HUES6 (cell line): ENCODE measurements around the gene EYA2.

Experiments used
- H3K27ac ChIP-seq: 2 replicates; pipeline ENCODE4 v1.7.0; 2013; ENCODE audit warnings: low read depth, mild to moderate bottlenecking, low read length, inconsistent platforms
- H3K27me3 ChIP-seq: 2 replicates; pipeline ENCODE4 v1.6.1; 2013; ENCODE audit warnings: low read length; ENCODE audit not compliant: control insufficient read depth, insufficient read depth
- H3K36me3 ChIP-seq: 2 replicates; pipeline ENCODE4 v1.6.1; 2013; ENCODE audit warnings: low read length; ENCODE audit not compliant: control insufficient read depth, insufficient read depth
- H3K4me1 ChIP-seq: 2 replicates; pipeline ENCODE4 v1.6.1; 2013; ENCODE audit warnings: low read length; ENCODE audit not compliant: control insufficient read depth, insufficient read depth
- H3K4me3 ChIP-seq: 2 replicates; pipeline ENCODE4 v1.5.1; 2013; ENCODE audit warnings: low read depth, low read length
- H3K9ac ChIP-seq: one replicate; pipeline ENCODE4 v1.6.1; 2013; ENCODE audit warnings: mild to moderate bottlenecking, low read length
- H3K9me3 ChIP-seq: 2 replicates; pipeline ENCODE4 v1.6.1; 2013; ENCODE audit warnings: low read depth, low read length; ENCODE audit not compliant: control insufficient read depth, insufficient read depth

The EYA2 gene

GRCh38 chr20:47057661-47058060 is 163.0 kb downstream of the EYA2 start:
- H3K9ac ChIP-seq: no peak overlapping the region
- H3K36me3 ChIP-seq: no peaks in the 10 kb centered on the region
- H3K4me1 ChIP-seq: no peaks in the 10 kb centered on the region
- H3K27ac ChIP-seq: no peak overlapping the region
- no peaks in the 10 kb centered on the region for H3K9me3 ChIP-seq
- no peak overlapping the region for H3K4me3 ChIP-seq
- no peaks in the 10 kb centered on the region; the same call in 1 of the 2 replicates for H3K27me3 ChIP-seq

DNA sequence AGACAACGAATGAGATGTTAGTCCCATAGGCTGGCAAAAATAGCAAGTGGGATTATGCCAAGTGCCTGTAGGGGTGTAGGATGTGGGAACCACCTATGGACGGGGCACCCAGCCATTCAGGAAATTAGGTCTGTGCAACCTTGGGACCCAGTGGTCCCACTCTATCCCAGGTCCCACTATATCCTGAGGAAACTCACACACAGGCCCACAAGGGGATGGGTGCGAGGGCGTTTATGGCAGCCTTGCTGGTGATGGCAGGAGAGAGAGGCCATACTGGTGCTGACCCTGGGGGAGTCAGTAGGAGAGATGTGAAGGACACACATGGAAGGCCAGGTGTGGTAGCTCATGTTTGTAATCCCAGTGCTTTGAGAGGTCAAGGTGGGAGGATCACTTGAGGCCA is 163.6 kb downstream of the EYA2 start:
- Histone ChIP-seq H3K27me3 (no peaks in the 10 kb centered on the region; the same call in 1 of the 2 replicates), H3K4me3 (no peak overlapping the region), H3K27ac (no peak overlapping the region), H3K9me3 (no peaks in the 10 kb centered on the region), H3K36me3 (no peaks in the 10 kb centered on the region), H3K9ac (no peak overlapping the region), H3K4me1 (no peaks in the 10 kb centered on the region)

DNA sequence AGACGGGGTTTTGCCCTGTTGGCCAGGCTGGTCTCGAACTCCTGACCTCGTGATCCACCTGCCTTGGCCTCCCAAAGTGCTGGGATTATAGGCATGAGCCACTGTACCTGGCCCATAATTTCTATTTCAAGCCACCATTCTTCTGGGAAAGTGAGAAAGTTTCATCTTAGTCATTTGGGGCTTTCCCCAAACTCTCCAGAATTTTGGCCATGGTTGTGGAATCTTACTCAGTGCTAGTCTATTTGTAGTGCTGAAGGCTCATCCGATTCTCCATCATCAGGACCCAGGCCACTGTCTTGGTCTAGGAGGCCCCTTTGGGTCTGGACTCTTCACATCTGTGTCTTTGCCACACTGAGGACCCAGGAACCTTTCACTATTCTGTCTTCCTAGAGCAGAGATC is 164.9 kb downstream of the EYA2 start:
- H3K27ac ChIP-seq: no peak overlapping the region
- H3K9me3 ChIP-seq: no peaks in the 10 kb centered on the region
- no peak overlapping the region for H3K9ac ChIP-seq
- H3K4me1 ChIP-seq: no peaks in the 10 kb centered on the region
- H3K27me3 ChIP-seq: no peaks in the 10 kb centered on the region; the same call in 1 of the 2 replicates
- H3K36me3 ChIP-seq: no peaks in the 10 kb centered on the region
- no peak overlapping the region for H3K4me3 ChIP-seq

- H3K9ac ChIP-seq: no peak overlapping the region
- peaks cover 6% of the 10 kb centered on the region for H3K9me3 ChIP-seq
- H3K27me3 ChIP-seq: no peaks in the 10 kb centered on the region
- no peak overlapping the region for H3K4me3 ChIP-seq
- H3K4me1 ChIP-seq: no peaks in the 10 kb centered on the region
- no peaks in the 10 kb centered on the region for H3K36me3 ChIP-seq
- no peak overlapping the region for H3K27ac ChIP-seq
Observed at GRCh38 chr20:47061549-47061948, 166.9 kb downstream of the EYA2 start.

GRCh38 chr20:47062226-47062890 is 167.7 kb downstream of the EYA2 start:
- H3K4me3 ChIP-seq: no peak overlapping the region

GRCh38 chr20:47063407-47063806 is 168.8 kb downstream of the EYA2 start:
- Histone ChIP-seq H3K27ac (no peak overlapping the region), H3K27me3 (no peaks in the 10 kb centered on the region), H3K9me3 (peaks cover 23% of the 10 kb centered on the region), H3K4me3 (no peak overlapping the region), H3K9ac (no peak overlapping the region), H3K36me3 (no peaks in the 10 kb centered on the region), H3K4me1 (no peaks in the 10 kb centered on the region)

More at GRCh38 chr20:47062226-47062890, 167.7 kb downstream of the EYA2 start:
- Histone ChIP-seq H3K4me1 (no peaks in the 10 kb centered on the region), H3K27ac (no peak overlapping the region), H3K27me3 (no peaks in the 10 kb centered on the region), H3K36me3 (no peaks in the 10 kb centered on the region), H3K9me3 (peaks cover 14% of the 10 kb centered on the region), H3K9ac (no peak overlapping the region)

GRCh38 chr20:47063808-47064207 is 169.2 kb downstream of the EYA2 start:
- Histone ChIP-seq H3K4me1 (no peaks in the 10 kb centered on the region), H3K27ac (no peak overlapping the region), H3K27me3 (no peaks in the 10 kb centered on the region), H3K9ac (no peak overlapping the region), H3K9me3 (peaks cover 27% of the 10 kb centered on the region), H3K36me3 (no peaks in the 10 kb centered on the region), H3K4me3 (no peak overlapping the region)

- Histone ChIP-seq H3K9me3 (peaks cover 34% of the 10 kb centered on the region), H3K4me1 (no peaks in the 10 kb centered on the region), H3K4me3 (no peak overlapping the region), H3K27ac (no peak overlapping the region), H3K9ac (no peak overlapping the region), H3K36me3 (no peaks in the 10 kb centered on the region), H3K27me3 (no peaks in the 10 kb centered on the region)
Observed at GRCh38 chr20:47066484-47067270, 172.0 kb downstream of the EYA2 start.

GRCh38 chr20:47067776-47068175 is 173.1 kb downstream of the EYA2 start:
- Histone ChIP-seq H3K4me1 (no peaks in the 10 kb centered on the region), H3K9me3 (peaks cover 37% of the 10 kb centered on the region)

GRCh38 chr20:47070176-47070575 is 175.5 kb downstream of the EYA2 start:
- no peak overlapping the region for H3K27ac ChIP-seq
- H3K9me3 ChIP-seq: peaks cover 37% of the 10 kb centered on the region
- no peak overlapping the region for H3K9ac ChIP-seq
- H3K27me3 ChIP-seq: no peaks in the 10 kb centered on the region
- H3K4me1 ChIP-seq: no peaks in the 10 kb centered on the region
- no peak overlapping the region for H3K4me3 ChIP-seq
- H3K36me3 ChIP-seq: no peaks in the 10 kb centered on the region

More at GRCh38 chr20:47067776-47068175, 173.1 kb downstream of the EYA2 start:
- Histone ChIP-seq H3K9ac (no peak overlapping the region), H3K36me3 (no peaks in the 10 kb centered on the region), H3K27ac (no peak overlapping the region), H3K4me3 (no peak overlapping the region), H3K27me3 (no peaks in the 10 kb centered on the region)

GRCh38 chr20:47071646-47072185 is 177.1 kb downstream of the EYA2 start:
- Histone ChIP-seq H3K36me3 (no peaks in the 10 kb centered on the region), H3K4me1 (no peaks in the 10 kb centered on the region), H3K27ac (no peak overlapping the region), H3K27me3 (no peaks in the 10 kb centered on the region), H3K4me3 (no peak overlapping the region), H3K9ac (no peak overlapping the region), H3K9me3 (peaks cover 35% of the 10 kb centered on the region)
